ENCODE results near the gene TTC39B. TPM values are rescaled to one million over a fixed set of nuclear protein-coding genes. Genes with fewer than 3 reads are reported as not detected.
A peak's percentile ranks its signal among the peaks of the same experiment; 100 is the strongest.

Gene TTC39B
- total RNA-seq, 4 donors from 2014 or later = 37.2 to 55.3 (median 45.6) TPM

DNA sequence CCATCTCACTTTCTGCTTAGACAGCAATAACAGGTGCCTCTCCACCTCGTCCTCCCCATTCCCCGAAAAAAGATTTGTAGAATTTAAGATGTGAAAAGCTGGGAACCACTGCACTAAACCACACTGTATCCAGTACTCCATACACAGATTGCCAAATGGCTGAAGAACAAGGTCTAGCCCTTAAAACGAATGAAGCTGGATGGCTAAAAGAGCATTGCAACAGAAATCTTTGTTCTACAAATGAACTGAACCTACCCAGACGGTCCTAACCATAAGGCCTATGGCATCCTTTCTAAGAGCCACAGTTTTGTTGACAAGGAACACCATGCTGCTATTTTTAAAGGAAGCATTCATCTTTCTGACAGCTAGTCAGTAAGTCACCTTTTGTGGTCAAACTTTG, 152.3 kb downstream of the TTC39B start:
- Histone ChIP-seq H3K4me1 (peaks cover 24% of the 10 kb centered on the region), H3K4me3 (no peak overlapping the region), H3K9me3 (no peaks in the 10 kb centered on the region), H3K27me3 (no peaks in the 10 kb centered on the region), H3K36me3 (no peaks in the 10 kb centered on the region), H3K27ac (peak overlapping the region; percentile 53)
- TF ChIP-seq POLR2A (IDR thresholded peaks at IDR 0.05) = no peak
- TF ChIP-seq, protein P1, sequence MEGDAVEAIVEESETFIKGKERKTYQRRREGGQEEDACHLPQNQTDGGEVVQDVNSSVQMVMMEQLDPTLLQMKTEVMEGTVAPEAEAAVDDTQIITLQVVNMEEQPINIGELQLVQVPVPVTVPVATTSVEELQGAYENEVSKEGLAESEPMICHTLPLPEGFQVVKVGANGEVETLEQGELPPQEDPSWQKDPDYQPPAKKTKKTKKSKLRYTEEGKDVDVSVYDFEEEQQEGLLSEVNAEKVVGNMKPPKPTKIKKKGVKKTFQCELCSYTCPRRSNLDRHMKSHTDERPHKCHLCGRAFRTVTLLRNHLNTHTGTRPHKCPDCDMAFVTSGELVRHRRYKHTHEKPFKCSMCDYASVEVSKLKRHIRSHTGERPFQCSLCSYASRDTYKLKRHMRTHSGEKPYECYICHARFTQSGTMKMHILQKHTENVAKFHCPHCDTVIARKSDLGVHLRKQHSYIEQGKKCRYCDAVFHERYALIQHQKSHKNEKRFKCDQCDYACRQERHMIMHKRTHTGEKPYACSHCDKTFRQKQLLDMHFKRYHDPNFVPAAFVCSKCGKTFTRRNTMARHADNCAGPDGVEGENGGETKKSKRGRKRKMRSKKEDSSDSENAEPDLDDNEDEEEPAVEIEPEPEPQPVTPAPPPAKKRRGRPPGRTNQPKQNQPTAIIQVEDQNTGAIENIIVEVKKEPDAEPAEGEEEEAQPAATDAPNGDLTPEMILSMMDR (IDR thresholded peaks at IDR 0.05) = no peak
- no peak for TF ChIP-seq EP300 (IDR thresholded peaks at IDR 0.05)
- no peak for TF ChIP-seq POLR2AphosphoS5 (IDR thresholded peaks at IDR 0.05)
- 59% methylated on average over 4 of the region's 4 CpGs for WGBS
- no peak for DNase-seq (ENCODE audit: low spot score in 2 of 2)

DNA sequence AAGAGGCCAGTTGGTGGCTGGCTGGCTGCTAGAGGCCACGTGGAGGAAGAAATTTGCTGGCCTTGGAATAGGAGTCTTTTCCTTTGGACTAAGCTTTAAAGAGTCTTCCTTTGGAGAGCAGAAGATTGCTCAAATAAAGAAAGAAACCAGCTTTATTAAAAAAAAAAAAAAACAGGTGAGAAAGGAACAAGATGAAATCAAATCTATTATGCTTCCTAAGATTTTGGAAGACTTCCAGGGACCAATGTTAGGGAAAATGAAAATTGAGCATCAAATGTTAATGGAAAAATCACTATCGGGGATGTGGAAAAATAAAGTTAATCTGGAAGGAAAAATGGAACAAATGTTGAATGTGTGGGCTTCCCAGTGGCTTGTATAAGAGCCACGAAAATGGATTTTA, 153.1 kb downstream of the TTC39B start:
- no peak overlapping the region for H3K4me3 ChIP-seq
- no peak for DNase-seq (ENCODE audit: low spot score in 2 of 2)
- peaks cover 24% of the 10 kb centered on the region for H3K4me1 ChIP-seq
- 63% methylated on average over 3 of the region's 3 CpGs for WGBS
- no peak for TF ChIP-seq POLR2A (IDR thresholded peaks at IDR 0.05)
- TF ChIP-seq EP300 (IDR thresholded peaks at IDR 0.05) = no peak
- TF ChIP-seq, protein P1 (IDR thresholded peaks at IDR 0.05) = no peak
- H3K9me3 ChIP-seq = no peaks in the 10 kb centered on the region
- no peaks in the 10 kb centered on the region for H3K27me3 ChIP-seq
- H3K27ac ChIP-seq = no peak overlapping the region
- H3K36me3 ChIP-seq = no peaks in the 10 kb centered on the region

DNA sequence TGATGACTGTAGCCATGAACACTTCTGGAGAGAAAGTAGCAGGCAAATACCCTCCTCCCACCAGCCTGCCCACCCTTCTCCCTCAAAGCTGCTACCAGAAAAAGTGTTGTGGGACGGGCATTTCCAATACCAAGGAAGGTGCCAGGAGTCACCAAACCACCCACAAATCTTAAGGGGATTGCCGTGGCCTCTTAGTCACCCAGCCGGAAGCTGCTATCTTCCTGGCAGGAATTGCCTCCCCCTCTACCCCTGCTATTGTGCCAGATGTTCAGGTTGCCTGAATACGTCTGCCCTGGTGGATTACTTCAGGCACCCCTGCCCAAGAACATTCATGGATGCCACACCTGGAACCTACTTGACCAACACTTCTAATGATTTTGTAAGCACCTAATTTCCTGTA, 156.1 kb downstream of the TTC39B start:
- Histone ChIP-seq H3K4me1 (peaks cover 11% of the 10 kb centered on the region), H3K27me3 (no peaks in the 10 kb centered on the region), H3K4me3 (no peak overlapping the region), H3K27ac (no peak overlapping the region), H3K9me3 (no peaks in the 10 kb centered on the region), H3K36me3 (no peaks in the 10 kb centered on the region)
- TF ChIP-seq POLR2A (IDR thresholded peaks at IDR 0.05) (no peak), POLR2AphosphoS5 (IDR thresholded peaks at IDR 0.05) (no peak), EP300 (IDR thresholded peaks at IDR 0.05) (no peak)
- TF ChIP-seq, protein P1 (IDR thresholded peaks at IDR 0.05) = no peak
- 75% methylated on average over 4 of the region's 4 CpGs for WGBS
- DNase-seq (ENCODE audit: low spot score in 2 of 2) = no peak

DNA sequence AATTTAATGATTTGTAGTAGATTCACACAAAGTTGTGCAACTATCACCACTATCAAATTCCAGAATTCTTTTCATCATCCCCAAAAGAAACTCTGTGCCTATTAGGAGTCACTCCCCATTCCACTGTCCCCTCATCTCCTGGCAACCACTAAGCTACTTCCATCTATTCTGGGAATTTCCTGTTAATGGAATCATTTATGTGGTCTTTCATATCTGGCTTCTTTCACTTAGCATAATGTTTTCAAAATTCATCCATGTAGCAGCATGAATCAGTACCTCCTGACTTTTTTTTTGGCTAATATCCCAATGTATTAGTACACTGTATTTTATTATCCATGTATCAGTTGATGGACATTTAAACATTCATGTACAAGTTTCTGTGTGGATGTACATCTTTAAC, 157.6 kb downstream of the TTC39B start:
- no peak for DNase-seq (ENCODE audit: low spot score in 2 of 2)
- TF ChIP-seq POLR2A (IDR thresholded peaks at IDR 0.05) (no peak), EP300 (IDR thresholded peaks at IDR 0.05) (no peak), POLR2AphosphoS5 (IDR thresholded peaks at IDR 0.05) (no peak)
- TF ChIP-seq, protein P1 (IDR thresholded peaks at IDR 0.05) = no peak
- H3K4me3 ChIP-seq = no peak overlapping the region
- no peaks in the 10 kb centered on the region for H3K9me3 ChIP-seq
- no peaks in the 10 kb centered on the region for H3K36me3 ChIP-seq
- peaks cover 1% of the 10 kb centered on the region for H3K4me1 ChIP-seq
- no peaks in the 10 kb centered on the region for H3K27me3 ChIP-seq
- H3K27ac ChIP-seq = no peak overlapping the region

DNA sequence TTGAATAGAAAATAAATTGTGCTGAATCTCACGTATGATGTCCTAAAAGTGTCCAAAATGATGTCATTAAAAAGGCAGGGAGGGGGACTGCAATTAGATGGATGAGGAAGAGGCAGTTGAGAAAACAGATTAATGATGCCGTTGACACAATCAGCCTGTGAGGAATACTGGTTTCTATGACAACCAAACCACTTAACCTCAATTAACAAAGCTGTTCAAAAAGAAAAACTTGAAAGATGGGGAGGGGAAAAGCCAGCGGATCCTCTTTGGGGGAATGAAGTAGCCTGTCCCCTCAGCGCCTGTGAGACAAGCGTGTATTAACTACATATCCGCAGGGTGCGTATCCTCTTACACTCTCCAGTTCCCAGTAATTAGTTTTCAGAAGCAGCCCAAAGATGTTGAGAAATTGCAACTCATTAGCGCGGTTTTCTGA, 160.7 kb downstream of the TTC39B start:
- Histone ChIP-seq H3K27ac (no peak overlapping the region), H3K9me3 (no peaks in the 10 kb centered on the region), H3K4me3 (no peak overlapping the region), H3K27me3 (no peaks in the 10 kb centered on the region), H3K4me1 (peaks cover 3% of the 10 kb centered on the region), H3K36me3 (no peaks in the 10 kb centered on the region)
- TF ChIP-seq, protein P1 (IDR thresholded peaks at IDR 0.05) = no peak
- TF ChIP-seq EP300 (IDR thresholded peaks at IDR 0.05) = no peak
- TF ChIP-seq POLR2A (IDR thresholded peaks at IDR 0.05) = no peak
- TF ChIP-seq POLR2AphosphoS5 (IDR thresholded peaks at IDR 0.05) = no peak
- 86% methylated on average over 9 of the region's 9 CpGs for whole genome bisulfite sequencing
- DNase-seq (ENCODE audit: low spot score in 2 of 2) = no peak
